ENCODE measurements around the gene PTPRT. TPM values are rescaled to one million over a fixed set of nuclear protein-coding genes. Genes with fewer than 3 reads are reported as not detected.
A peak's percentile ranks its signal among the peaks of the same experiment; 100 is the strongest.

PTPRT gene
- total RNA-seq, 1 experiment from 2014 or later, result not detected

DNA sequence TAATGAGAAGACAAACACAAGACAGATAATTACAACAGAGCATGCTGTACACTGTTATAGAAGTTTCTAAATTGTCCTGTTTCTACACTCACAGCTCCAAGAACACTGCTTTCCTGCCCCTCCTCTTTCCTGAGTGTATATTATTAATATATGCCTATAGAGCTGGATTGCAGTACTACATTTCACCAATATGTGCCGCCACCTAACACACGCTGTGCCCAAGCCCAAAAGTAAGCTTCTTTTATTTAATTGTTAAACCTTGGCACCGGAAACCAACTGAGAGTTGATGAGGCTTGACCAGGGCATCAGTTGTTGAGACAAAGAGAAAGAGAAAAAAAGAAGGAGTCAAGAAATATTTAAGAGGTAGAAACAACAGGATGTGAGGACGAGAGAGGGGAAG, 16.0 kb upstream of the PTPRT start:
- RAD21 ChIA-PET (ENCODE audit: low non-redundant PET in 1 of 2, low total read pairs in 2 of 2, uncharacterized antibody in 2 of 2, unreplicated experiment in 2 of 2), result no interaction called here
- Histone ChIP-seq H3K4me2 (ENCODE audit: low read length) (no peak overlapping the region), H3K9me3 (ENCODE audit: control insufficient read depth in 1 of 2, insufficient read depth in 1 of 2, low read depth in 1 of 2, low read length in 2 of 2) (peaks cover 5 to 12% of the 10 kb centered on the region in 2 experiments; a peak in 2 of 4 replicates), H3K27me3 (ENCODE audit: insufficient read depth, low read length) (peaks cover 6% of the 10 kb centered on the region; the same call in 1 of the 2 replicates), H4K20me1 (ENCODE audit: insufficient read depth) (no peaks in the 10 kb centered on the region), H3K9me2 (ENCODE audit: insufficient read depth) (no peaks in the 10 kb centered on the region), H3K36me3 (ENCODE audit: control insufficient read depth in 1 of 2, insufficient read depth in 2 of 2, low read length in 2 of 2) (no peaks in the 10 kb centered on the region), H2AFZ (ENCODE audit: low read depth, low read length, poor library complexity, severe bottlenecking) (no peak overlapping the region), H3K9ac (ENCODE audit: low read length) (no peak overlapping the region), H3K27ac (ENCODE audit: low read depth, low read length) (no peak overlapping the region), H3K4me1 (ENCODE audit: control insufficient read depth in 1 of 2, insufficient read depth in 2 of 2, low read length in 2 of 2) (no peaks in the 10 kb centered on the region), H3K4me3 (replicated peaks in 1 of 2; ENCODE audit: low read depth in 1 of 2, low read length in 2 of 2) (no peak overlapping the region), H3K79me2 (ENCODE audit: insufficient read depth, low read length) (no peaks in the 10 kb centered on the region)
- TF ChIP-seq, protein P1, sequence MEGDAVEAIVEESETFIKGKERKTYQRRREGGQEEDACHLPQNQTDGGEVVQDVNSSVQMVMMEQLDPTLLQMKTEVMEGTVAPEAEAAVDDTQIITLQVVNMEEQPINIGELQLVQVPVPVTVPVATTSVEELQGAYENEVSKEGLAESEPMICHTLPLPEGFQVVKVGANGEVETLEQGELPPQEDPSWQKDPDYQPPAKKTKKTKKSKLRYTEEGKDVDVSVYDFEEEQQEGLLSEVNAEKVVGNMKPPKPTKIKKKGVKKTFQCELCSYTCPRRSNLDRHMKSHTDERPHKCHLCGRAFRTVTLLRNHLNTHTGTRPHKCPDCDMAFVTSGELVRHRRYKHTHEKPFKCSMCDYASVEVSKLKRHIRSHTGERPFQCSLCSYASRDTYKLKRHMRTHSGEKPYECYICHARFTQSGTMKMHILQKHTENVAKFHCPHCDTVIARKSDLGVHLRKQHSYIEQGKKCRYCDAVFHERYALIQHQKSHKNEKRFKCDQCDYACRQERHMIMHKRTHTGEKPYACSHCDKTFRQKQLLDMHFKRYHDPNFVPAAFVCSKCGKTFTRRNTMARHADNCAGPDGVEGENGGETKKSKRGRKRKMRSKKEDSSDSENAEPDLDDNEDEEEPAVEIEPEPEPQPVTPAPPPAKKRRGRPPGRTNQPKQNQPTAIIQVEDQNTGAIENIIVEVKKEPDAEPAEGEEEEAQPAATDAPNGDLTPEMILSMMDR (IDR thresholded peaks at IDR 0.05 in 2 of 3, conservative IDR thresholded peaks at IDR 0.05 in 1 of 3; ENCODE audit: borderline replicate concordance in 1 of 3, insufficient read depth in 1 of 3, low read depth in 2 of 3, low read length in 2 of 3), result peak in 2 of 3 experiments; percentile 10 to 32; a peak in 2 of 6 replicates
- TF ChIP-seq ELF1 (IDR thresholded peaks at IDR 0.05; ENCODE audit: borderline replicate concordance, low read depth), result no peak
- no peak for ATAC-seq
- intact Hi-C loops (cut with micrococcal nuclease), result no loop called here
- no peak for DNase-seq (ENCODE audit: low read depth, low spot score)
- CTCF ChIA-PET, result no interaction called here
- POLR2A ChIA-PET, result no interaction called here
- no TSS peak for BruUV-seq (replicated peaks)

DNA sequence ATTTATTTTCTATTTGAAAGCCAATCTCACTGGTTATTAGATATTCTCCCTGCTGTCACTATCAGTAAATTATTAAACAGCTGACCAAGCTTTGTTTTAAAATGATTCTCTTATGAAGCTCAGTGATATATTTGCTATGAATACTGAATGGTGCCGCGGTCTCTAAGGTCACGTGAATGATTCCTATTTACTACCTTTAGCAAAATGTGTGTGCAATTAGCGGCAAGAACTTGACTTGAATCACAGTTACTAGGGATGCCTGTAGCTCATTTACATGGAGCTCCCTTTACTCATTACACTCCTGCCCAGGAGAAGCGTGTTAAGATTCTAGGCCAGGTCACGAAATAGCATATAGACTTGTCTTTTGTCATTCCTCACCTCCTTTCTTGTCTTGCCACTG, 12.4 kb upstream of the PTPRT start:
- Histone ChIP-seq H3K4me3 (replicated peaks in 1 of 2; ENCODE audit: low read depth in 1 of 2, low read length in 2 of 2) (no peak overlapping the region), H2AFZ (ENCODE audit: low read depth, low read length, poor library complexity, severe bottlenecking) (no peak overlapping the region), H3K9me2 (ENCODE audit: insufficient read depth) (no peaks in the 10 kb centered on the region), H3K4me2 (ENCODE audit: low read length) (no peak overlapping the region), H3K4me1 (ENCODE audit: control insufficient read depth in 1 of 2, insufficient read depth in 2 of 2, low read length in 2 of 2) (no peaks in the 10 kb centered on the region), H3K9ac (ENCODE audit: low read length) (no peak overlapping the region), H4K20me1 (ENCODE audit: insufficient read depth) (no peaks in the 10 kb centered on the region), H3K9me3 (ENCODE audit: control insufficient read depth in 1 of 2, insufficient read depth in 1 of 2, low read depth in 1 of 2, low read length in 2 of 2) (peaks cover 5 to 12% of the 10 kb centered on the region in 2 experiments; a peak in 2 of 4 replicates), H3K36me3 (ENCODE audit: control insufficient read depth in 1 of 2, insufficient read depth in 2 of 2, low read length in 2 of 2) (no peaks in the 10 kb centered on the region), H3K27ac (ENCODE audit: low read depth, low read length) (no peak overlapping the region), H3K79me2 (ENCODE audit: insufficient read depth, low read length) (no peaks in the 10 kb centered on the region), H3K27me3 (ENCODE audit: insufficient read depth, low read length) (peaks cover 6% of the 10 kb centered on the region; the same call in 1 of the 2 replicates)
- ChIA-PET CTCF (no interaction called here), POLR2A (no interaction called here), RAD21 (ENCODE audit: low non-redundant PET in 1 of 2, low total read pairs in 2 of 2, uncharacterized antibody in 2 of 2, unreplicated experiment in 2 of 2) (interaction anchor here in 1 of 2 experiments (0.6 kb wide), 1 partner anchor 10 kb away, joined by 3 read pairs; no protein-coding TSS in a partner anchor)
- ATAC-seq (no peak), DNase-seq (ENCODE audit: low read depth, low spot score) (no peak)
- no TSS peak for BruUV-seq (replicated peaks)
- intact Hi-C loops (cut with micrococcal nuclease), result no loop called here
- TF ChIP-seq SIN3A (IDR thresholded peaks at IDR 0.05; ENCODE audit: low read depth) (no peak), CBX3 (IDR thresholded peaks at IDR 0.05; ENCODE audit: low read depth) (no peak), MAX (IDR thresholded peaks at IDR 0.05) (no peak), JUND (IDR thresholded peaks at IDR 0.05) (no peak), ZNF274 (IDR thresholded peaks at IDR 0.05; ENCODE audit: low read depth, low read length) (no peak), EZH2 (IDR thresholded peaks at IDR 0.05) (no peak), POLR2AphosphoS5 (IDR thresholded peaks at IDR 0.05; ENCODE audit: low read depth, low read length) (no peak), ATF3 (IDR thresholded peaks at IDR 0.05) (no peak), ZFX (IDR thresholded peaks at IDR 0.05) (no peak), RAD21 (IDR thresholded peaks at IDR 0.05; ENCODE audit: low read depth) (no peak), CEBPB (IDR thresholded peaks at IDR 0.05; ENCODE audit: low read depth) (no peak)
- TF ChIP-seq, protein P2, sequence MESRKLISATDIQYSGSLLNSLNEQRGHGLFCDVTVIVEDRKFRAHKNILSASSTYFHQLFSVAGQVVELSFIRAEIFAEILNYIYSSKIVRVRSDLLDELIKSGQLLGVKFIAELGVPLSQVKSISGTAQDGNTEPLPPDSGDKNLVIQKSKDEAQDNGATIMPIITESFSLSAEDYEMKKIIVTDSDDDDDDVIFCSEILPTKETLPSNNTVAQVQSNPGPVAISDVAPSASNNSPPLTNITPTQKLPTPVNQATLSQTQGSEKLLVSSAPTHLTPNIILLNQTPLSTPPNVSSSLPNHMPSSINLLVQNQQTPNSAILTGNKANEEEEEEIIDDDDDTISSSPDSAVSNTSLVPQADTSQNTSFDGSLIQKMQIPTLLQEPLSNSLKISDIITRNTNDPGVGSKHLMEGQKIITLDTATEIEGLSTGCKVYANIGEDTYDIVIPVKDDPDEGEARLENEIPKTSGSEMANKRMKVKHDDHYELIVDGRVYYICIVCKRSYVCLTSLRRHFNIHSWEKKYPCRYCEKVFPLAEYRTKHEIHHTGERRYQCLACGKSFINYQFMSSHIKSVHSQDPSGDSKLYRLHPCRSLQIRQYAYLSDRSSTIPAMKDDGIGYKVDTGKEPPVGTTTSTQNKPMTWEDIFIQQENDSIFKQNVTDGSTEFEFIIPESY (IDR thresholded peaks at IDR 0.05; ENCODE audit: extremely low read depth, insufficient replicate concordance, low read length), result no peak
- TF ChIP-seq, protein P1 (IDR thresholded peaks at IDR 0.05 in 2 of 3, conservative IDR thresholded peaks at IDR 0.05 in 1 of 3; ENCODE audit: borderline replicate concordance in 1 of 3, insufficient read depth in 1 of 3, low read depth in 2 of 3, low read length in 2 of 3), result no peak

All from HCT116 (cell line).